GM12874 (cell line): ENCODE results near the gene GLIPR2.

Experiments used
- CTCF ChIP-seq: IDR thresholded peaks from 2 replicates; pipeline ENCODE4 v1.5.1; 2011; ENCODE audit warnings: low read depth, mild to moderate bottlenecking, control low read depth, low read length, moderate library complexity; ENCODE audit not compliant: insufficient read depth

Gene GLIPR2

GRCh38 chr9:36190388-36191289 is 54.1 kb downstream of the GLIPR2 start, which contains the start of gene CLTA:
Gene CLTA, plus strand, starts transcription at chr9:36190921. Its CDS starts 136 bp downstream, at chr9:36191057.
- TF ChIP-seq CTCF, result peak; percentile 38

GRCh38 chr9:36191290-36191645 is 54.7 kb downstream of the GLIPR2 start:
- TF ChIP-seq CTCF, result no peak

- TF ChIP-seq CTCF, result no peak
Observed at GRCh38 chr9:36191686-36192085, 55.2 kb downstream of the GLIPR2 start.

GRCh38 chr9:36192196-36192595 is 55.7 kb downstream of the GLIPR2 start:
- no peak for TF ChIP-seq CTCF

GRCh38 chr9:36193023-36193422 is 56.5 kb downstream of the GLIPR2 start:
- no peak for TF ChIP-seq CTCF

GRCh38 chr9:36194326-36195000 is 57.9 kb downstream of the GLIPR2 start:
- TF ChIP-seq CTCF, result no peak

GRCh38 chr9:36204906-36205547 is 68.5 kb downstream of the GLIPR2 start:
- TF ChIP-seq CTCF, result no peak
